ENCODE data around the gene TWSG1. TPM values are rescaled to one million over a fixed set of nuclear protein-coding genes. Genes with fewer than 3 reads are reported as not detected.

The TWSG1 gene
- total RNA-seq: 100 to 1,000 TPM; 112 to 173 (median 118) TPM

GRCh38 chr18:9334329-9334972 lies at the start of gene TWSG1:
Gene TWSG1, plus strand, starts transcription at chr18:9334773. Its CDS starts 2,457 bp downstream, at chr18:9337230.
- peak within 1 kb of the TSS; percentile 91 to 97 (median 94) for H3K27ac ChIP-seq
- peak within 1 kb of the TSS; percentile 93 to 95 for H3K4me3 ChIP-seq
- ATAC-seq: peak; percentile 95
- H3K9me3 ChIP-seq: no peaks in the 10 kb centered on the region
- peaks cover 0 to 24% of the 10 kb centered on the region in 2 donors for H3K36me3 ChIP-seq
- TF ChIP-seq POLR2AphosphoS5 (IDR thresholded peaks at IDR 0.05) (no peak), POLR2A (IDR thresholded peaks at IDR 0.05) (peak; percentile 61 to 72), CTCF (IDR thresholded peaks at IDR 0.05) (peak; percentile 10 to 67 (median 24))
- no peaks in the 10 kb centered on the region for H3K27me3 ChIP-seq
- H3K4me1 ChIP-seq: peaks cover 0 to 45% (median 0%) of the 10 kb centered on the region in 3 donors
- no CpG with 5 or more reads among the region's 67 CpGs for WGBS, 2 donors (ENCODE audit: low coverage in 1 of 2)

GRCh38 chr18:9285604-9286003 lies 49.0 kb upstream of the TWSG1 start:
- Histone ChIP-seq H3K36me3 (peaks cover 0 to 11% of the 10 kb centered on the region in 2 donors), H3K27ac (no peak overlapping the region), H3K4me3 (no peak overlapping the region), H3K4me1 (no peaks in the 10 kb centered on the region), H3K9me3 (no peaks in the 10 kb centered on the region), H3K27me3 (no peaks in the 10 kb centered on the region)
- WGBS, 2 donors (ENCODE audit: low coverage in 1 of 2): 85% methylated on average over 2 of the region's 2 CpGs; no CpG with 5 or more reads in 1 of the 2 donors
- TF ChIP-seq CTCF (IDR thresholded peaks at IDR 0.05) (no peak), POLR2AphosphoS5 (IDR thresholded peaks at IDR 0.05) (no peak), EP300 (IDR thresholded peaks at IDR 0.05) (no peak), POLR2A (IDR thresholded peaks at IDR 0.05) (no peak)
- no peak for ATAC-seq

DNA sequence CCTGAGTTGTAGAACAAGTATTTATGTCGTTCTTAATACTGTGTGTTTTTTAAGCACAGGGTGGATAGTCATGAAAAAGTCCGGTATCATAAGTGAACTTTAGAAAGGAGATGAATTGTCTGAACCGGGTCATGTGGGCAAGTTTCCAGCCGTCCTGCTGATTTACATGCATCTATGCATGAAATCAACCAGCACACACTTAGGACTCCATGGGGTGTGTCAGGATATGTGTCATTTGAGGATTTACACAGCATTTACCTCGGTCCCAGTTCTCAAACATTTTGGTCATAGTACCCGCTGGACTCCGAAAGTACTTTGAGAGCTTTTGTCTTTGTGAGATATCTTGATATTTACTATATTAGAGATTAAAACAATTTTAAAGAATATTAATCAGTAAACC lies 47.5 kb upstream of the TWSG1 start:
- ATAC-seq: no peak

DNA sequence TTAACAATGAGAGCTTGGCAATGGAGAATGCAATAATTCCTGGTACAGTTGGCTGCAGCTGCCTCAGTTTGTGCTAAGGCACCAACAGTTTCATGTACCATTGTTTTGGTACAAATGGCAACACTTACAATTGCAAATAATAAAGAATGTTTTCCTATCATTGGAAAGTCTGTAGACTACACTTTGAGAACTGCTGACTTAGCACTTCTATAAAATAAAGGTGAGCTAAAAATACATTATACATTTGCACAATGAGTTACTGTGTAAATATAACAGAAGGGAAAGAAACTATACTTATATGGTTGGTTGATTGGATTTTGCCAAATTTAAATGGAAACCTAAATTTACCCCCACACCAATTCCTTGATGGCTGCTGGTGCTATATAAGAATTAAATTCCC lies 44.9 kb upstream of the TWSG1 start:
- Histone ChIP-seq H3K4me1 (no peaks in the 10 kb centered on the region), H3K27me3 (no peaks in the 10 kb centered on the region), H3K36me3 (no peaks in the 10 kb centered on the region), H3K4me3 (no peak overlapping the region), H3K9me3 (peaks cover 0 to 13% (median 0%) of the 10 kb centered on the region in 3 donors), H3K27ac (no peak overlapping the region)
- no peak for ATAC-seq
- no peak for TF ChIP-seq POLR2A (IDR thresholded peaks at IDR 0.05)
- TF ChIP-seq POLR2AphosphoS5 (IDR thresholded peaks at IDR 0.05): no peak
- no peak for TF ChIP-seq CTCF (IDR thresholded peaks at IDR 0.05)
- TF ChIP-seq EP300 (IDR thresholded peaks at IDR 0.05): no peak

More for the DNA sequence above, 47.5 kb upstream of the TWSG1 start:
- WGBS, 2 donors (ENCODE audit: low coverage in 1 of 2): 68 to 82% methylated on average over 5 to 7 of the region's 7 CpGs
- no peak overlapping the region for H3K27ac ChIP-seq
- no peaks in the 10 kb centered on the region for H3K27me3 ChIP-seq
- H3K4me1 ChIP-seq: no peaks in the 10 kb centered on the region
- H3K4me3 ChIP-seq: no peak overlapping the region
- no peaks in the 10 kb centered on the region for H3K36me3 ChIP-seq
- H3K9me3 ChIP-seq: no peaks in the 10 kb centered on the region
- TF ChIP-seq POLR2AphosphoS5 (IDR thresholded peaks at IDR 0.05): peak; percentile 6
- TF ChIP-seq CTCF (IDR thresholded peaks at IDR 0.05): no peak

DNA sequence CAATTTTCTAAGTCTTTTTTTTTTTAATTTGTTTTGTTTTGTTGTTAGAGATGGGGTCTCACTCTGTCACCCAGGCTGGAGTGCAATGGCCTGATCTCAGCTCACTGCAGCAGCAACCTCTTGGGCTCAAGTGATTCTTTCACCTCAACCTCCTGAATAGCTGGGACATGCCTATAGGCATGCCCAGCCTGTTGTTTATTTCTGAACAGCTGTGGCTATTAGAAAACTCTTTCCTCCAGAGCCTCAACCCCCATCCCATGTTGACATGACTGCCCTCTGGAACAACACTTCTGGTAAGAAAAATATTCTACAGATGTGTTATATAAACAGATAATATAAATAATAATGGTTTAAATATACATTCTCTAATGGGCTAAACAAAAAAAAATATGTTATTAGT lies 44.4 kb upstream of the TWSG1 start:
- Histone ChIP-seq H3K27me3 (no peaks in the 10 kb centered on the region), H3K4me1 (no peaks in the 10 kb centered on the region), H3K27ac (no peak overlapping the region), H3K9me3 (peaks cover 0 to 13% (median 0%) of the 10 kb centered on the region in 3 donors), H3K36me3 (no peaks in the 10 kb centered on the region), H3K4me3 (no peak overlapping the region)
- no peak for TF ChIP-seq POLR2AphosphoS5 (IDR thresholded peaks at IDR 0.05)
- no peak for TF ChIP-seq CTCF (IDR thresholded peaks at IDR 0.05)
- no peak for TF ChIP-seq POLR2A (IDR thresholded peaks at IDR 0.05)
- TF ChIP-seq EP300 (IDR thresholded peaks at IDR 0.05): no peak
- no peak for ATAC-seq

Measured in gastroesophageal sphincter (tissue), 4 donors.